NCI-H2029 (cell line): Measurements from ENCODE around the gene CELF6.
A peak's percentile ranks its signal among the peaks of the same experiment; 100 is the strongest.

Experiments used
- DNase-seq: peaks from one replicate; lab custom pipeline; 2025; lab: John Stamatoyannopoulos, UW

Gene CELF6

DNA sequence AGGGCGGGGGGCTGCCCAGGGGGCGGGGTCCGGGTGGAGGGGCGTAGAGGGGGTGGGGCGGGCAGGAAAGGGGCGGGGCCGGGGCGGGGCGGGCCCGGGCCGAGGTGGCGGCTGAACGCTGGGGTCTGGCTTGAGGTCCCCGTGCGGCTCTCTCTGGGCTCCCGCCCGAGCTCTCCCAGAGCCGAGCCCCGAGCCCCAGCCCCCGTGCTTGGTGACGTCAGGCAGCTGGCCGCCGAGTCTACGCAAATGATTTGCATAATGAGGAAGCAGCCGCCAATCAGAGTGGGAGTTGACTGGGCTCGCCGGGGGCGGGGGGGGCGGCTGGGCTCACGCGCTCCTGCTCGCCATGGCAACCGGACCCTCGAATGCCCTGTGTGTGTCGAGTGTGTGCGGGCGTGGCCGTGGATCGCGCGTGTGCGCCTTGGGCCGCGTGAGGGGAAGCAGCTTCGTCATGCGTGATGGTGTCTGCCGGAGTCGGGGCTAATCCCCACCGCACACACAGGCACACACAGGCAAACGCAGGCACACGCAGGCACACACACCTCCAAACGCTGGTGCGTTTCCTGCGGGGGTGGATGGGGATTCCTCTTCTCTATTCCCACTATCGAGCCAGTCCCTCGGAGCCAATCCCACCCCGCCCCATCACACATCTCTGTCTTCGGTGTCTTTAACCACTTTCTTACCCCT is at the start of gene CELF6:
CELF6 (minus strand) TSS at position 173 of the 687 bp plus-strand sequence. CDS start 283 bp downstream, outside the sequence.
- DNase-seq = peak; percentile 83

DNA sequence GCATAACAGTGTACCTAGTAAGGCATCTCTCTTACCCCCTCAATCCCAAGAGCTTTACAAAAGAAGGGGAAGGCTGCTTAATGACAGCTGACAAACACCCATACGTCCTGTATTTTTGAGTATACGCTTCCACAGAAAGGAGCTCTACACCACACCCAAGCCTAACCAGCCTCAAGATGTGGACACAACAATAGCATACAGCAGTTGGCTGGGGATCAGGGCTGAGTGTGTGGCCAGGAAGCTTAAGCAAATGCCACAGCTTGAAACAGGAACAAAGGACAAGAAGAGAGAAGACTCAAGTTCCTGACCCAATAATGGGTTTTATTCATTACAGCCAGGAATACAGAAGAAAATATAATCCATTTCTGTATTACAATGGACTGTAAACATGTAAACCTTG is 48.9 kb upstream of the CELF6 start:
- no peak for DNase-seq

DNA sequence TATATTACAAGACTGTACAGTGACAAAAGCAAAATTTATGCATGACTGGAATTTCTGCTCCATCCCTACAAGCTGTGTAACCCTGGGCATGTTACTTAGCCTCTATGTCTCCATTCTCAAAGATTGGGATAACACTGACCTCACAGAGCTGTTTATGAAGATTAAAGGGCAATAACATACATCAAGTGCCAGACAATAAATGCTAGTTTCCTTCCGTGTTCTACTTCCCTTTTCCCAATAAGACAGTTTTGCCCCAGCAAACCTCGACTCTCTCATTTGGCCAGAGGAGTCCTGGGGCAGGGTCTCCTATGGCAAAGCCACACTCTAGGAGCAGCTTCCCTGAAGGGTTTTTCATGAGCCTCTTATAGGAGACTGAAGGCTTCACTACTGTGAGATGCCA is 48.4 kb upstream of the CELF6 start:
- no peak for DNase-seq

DNA sequence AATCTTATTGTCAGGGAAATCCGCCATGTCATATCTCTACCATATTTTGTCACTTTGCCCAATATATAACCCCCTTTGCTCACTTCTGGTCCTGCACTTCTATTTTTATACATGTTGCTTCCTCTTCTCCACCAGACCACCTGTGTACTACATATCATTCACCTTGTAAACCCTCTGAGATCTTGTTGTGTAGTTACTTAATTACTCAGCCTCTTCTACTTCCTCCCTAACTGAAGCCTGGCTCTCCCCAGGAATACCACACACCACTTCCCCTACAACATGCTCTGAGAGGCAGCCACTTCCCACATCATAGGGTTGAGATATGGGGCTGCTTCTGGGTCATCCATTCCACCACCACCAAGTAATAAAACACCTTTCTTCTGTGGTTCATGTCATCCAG is 45.9 kb upstream of the CELF6 start:
- DNase-seq = no peak

DNA sequence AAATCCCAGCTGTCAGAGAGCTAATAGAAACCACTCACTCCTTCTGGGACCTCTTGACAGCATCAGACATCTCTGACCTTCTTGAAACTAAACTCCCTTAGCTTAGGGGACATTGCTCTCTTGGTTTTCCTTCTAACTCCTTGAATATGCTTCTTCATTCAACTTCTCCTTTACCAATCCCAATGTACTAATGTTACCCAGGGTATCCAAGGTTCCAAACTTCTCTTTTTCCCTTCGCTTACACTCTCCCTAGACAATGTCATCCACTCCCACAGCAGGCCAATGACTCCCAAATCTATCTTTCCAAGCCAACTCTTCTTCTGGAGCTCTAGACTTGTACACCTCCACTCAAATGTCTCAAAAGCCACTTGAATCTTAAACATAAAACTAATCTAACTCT is 41.2 kb upstream of the CELF6 start:
- DNase-seq = no peak

DNA sequence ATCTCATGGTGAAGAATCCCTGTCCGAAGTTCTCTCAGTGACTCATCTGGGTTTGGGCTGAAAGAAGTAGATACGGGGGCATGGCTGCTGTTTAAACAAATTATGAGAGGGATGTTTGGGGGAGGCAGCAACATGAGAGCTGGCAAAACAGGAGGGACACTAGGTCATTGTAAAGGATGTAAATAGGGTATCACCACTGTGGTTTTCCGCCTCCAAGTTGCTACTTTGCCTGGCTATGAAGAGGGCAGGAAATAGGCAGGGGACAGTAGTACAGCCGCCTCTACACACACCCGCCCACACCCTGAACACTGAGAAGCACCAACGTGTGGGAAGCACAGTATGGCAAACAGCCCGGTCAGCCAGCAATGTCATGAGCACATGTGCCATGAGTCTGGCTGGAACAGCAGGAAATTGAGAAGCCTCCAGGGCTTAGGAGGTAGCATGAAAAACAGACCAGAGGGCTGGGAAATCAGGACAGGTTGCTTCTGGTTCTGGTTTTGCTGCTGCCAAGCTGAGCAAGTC is 38.8 kb upstream of the CELF6 start:
- no peak for DNase-seq

DNA sequence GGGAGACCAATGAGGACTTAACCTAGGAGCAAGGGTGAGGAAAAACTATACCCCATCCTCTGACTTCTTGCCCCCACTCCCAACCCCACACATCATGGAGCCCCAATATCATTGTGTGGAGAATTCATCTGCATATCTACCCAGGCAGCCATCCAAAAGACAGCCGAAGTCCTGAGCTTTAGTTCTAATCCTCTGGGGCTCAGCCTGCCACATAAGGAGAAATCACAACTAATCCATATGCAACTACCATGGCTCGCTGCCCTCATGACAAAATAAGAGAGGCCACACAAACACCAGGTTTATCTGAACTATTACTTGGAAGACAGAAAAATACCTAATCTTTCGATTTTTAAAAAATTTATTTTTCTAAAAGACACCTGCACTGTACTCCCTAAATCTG is 38.2 kb upstream of the CELF6 start:
- DNase-seq = no peak

DNA sequence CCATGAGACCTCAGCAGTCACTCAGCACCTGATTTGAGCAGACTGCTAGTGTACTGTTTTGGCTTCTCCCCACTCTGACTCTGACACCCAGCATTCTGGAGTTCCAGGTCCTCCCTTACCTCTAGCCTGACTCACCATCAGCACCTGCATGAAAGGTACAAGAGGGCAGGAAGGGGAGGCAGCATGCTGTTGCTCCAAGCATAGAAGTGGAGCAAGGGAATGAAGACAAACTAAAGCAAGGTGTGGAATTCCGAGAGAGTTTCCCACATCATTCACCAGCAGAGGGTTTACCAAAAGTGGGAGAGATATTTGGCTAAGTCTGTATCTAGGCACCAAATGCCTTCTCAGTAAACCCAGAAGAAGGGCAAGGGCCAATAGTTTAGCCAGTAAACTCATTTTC is 34.5 kb upstream of the CELF6 start:
- no peak for DNase-seq

DNA sequence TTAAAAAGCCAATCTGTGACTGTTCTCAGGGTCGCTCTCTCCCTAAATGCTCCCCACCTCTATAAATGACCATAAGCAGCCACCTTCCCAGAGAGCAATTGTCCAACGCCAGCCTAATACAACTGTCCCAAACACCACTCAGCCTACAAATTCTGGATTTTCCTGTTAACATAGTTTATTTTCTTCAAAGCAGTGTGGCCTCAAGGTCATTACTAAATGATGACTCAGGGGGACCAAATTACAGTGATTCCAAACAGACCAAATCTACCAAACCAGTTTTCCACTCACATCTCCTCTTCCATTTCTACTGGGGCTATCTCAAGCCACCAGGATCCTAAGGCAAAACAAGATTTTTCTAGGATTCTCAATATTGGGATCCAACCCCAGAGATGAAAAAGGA is 33.3 kb upstream of the CELF6 start:
- DNase-seq = no peak

DNA sequence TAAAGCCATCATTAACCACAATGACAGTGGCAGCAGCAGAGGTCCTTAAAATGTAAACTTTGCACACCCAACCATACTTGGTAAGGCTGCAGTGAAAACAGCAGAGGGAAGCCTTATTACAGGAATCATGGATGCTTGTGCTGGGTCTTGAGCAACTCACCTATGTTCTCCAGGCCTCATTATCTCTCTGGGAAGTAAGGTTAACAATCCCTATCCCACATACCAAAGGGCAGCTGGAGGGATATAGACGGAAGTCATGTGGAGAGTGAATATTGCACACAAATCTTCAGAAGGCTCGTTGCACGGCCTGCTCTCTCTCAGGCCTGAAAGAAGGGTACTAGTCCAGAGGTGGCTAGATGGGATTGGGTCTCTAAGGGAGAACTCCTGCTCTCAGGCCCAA is 25.8 kb upstream of the CELF6 start:
- no peak for DNase-seq

DNA sequence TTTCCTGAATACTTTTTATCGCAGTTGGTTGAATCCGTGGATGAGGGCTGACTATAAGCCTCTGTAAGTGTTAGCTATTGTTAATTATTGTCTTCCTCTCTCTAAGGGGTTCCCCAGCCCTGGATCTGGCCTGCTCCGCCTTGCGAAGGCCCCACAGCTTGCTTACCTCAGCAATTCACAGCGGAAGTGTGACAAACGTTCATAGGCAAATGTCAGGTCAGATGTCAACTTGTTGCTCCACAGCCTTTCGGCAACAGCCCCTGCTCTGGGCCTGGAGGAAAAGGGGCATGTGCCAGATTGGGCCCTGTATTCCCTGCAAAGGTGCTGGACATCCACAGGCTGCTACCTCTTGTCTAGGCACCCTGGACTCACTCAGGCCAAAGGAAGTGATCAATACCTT is 25.3 kb upstream of the CELF6 start:
- no peak for DNase-seq

DNA sequence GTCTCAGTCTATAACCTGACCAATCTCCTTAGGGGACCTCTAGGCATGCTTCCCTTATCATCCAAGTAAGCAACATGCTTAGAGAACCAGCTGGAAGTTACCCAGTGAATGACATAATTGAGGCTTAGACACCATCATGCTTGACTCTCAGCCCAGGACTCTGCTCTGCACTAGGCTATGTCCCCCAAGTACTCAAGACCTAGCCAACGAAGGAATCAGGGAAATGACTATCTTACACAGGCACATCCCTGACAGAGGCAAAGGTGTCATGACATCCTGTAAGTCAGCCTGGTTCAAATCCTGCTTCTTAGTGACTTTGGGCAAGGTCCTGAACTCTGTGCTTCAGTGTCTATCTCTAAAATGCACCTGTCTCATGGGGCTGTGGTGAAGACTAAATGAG is 24.6 kb upstream of the CELF6 start:
- DNase-seq = no peak

DNA sequence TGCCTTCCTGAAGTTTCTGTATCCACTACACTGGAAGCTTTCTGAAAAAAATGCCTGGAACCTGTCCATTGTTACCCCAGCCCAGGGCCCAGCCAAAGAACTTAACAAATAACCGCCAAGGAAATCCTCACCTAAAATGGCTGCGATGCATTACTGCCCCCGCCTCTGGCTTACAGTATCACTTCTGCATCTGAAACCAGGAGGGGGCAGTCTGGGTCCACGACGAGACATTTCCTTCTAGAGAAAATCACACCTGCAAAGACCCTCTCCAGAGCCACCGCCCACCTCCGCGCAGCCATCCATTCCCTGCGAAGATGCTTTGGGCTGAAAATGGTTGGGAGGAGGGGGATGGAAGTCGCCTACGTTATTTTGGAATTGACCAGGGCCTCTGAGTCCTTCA is 22.4 kb upstream of the CELF6 start:
- no peak for DNase-seq

DNA sequence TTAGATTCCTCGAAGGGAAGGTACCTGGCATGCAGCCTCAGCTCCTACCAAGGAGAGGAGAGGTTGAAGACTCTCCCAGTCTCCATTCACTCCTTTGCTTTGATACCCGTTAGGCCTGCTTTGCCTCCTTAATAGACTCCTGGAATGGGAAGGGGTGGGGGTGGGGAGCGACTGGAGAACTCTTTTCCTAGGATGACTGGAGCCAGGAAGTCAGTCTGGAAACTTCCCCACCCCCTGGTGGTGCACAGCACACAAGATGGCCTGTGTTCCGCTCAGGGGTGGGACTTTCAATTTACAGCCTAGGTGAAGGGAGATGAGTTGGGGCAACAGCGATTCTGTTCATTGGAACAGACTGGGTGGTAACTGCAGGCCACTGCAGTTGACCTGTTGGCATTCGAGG is 21.4 kb upstream of the CELF6 start:
- DNase-seq = no peak

DNA sequence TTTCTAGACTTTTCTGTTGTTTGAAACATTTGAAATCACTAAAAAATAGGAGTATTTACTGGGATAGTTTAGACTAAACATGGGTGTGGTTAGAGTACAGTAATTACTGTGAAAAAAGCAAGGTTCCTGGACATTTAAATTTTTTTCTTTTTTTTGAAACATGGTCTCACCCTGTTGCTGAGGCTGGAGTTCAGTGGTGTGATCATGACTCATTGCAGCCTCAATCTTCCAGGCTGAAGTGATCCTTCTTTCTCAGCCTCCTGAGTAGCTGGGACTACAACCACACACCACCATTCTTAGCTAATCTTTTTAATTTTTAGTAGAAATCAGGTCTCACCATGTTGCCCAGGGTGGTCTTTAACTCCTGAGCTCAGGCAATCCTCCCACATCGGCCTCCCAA is 20.4 kb upstream of the CELF6 start:
- no peak for DNase-seq

DNA sequence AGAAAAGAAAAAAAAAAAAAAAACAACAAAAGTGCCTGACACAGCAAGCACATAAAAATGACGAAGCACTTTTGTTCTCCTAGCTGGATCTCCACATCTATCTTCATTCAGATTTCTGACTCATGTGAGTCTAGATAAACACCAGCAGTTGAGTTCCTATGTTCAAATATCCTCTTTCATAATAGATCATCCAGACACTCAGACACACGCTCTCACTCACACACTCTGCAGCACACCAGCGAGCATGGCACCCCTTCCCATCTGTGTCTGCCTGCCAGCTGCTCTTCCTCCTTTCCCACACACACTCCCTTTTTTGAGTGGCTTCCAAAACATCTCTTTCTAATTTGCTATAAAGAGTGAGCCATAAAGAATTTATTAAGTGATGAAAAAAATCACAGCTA is 19.8 kb upstream of the CELF6 start:
- peak; percentile 11 for DNase-seq

DNA sequence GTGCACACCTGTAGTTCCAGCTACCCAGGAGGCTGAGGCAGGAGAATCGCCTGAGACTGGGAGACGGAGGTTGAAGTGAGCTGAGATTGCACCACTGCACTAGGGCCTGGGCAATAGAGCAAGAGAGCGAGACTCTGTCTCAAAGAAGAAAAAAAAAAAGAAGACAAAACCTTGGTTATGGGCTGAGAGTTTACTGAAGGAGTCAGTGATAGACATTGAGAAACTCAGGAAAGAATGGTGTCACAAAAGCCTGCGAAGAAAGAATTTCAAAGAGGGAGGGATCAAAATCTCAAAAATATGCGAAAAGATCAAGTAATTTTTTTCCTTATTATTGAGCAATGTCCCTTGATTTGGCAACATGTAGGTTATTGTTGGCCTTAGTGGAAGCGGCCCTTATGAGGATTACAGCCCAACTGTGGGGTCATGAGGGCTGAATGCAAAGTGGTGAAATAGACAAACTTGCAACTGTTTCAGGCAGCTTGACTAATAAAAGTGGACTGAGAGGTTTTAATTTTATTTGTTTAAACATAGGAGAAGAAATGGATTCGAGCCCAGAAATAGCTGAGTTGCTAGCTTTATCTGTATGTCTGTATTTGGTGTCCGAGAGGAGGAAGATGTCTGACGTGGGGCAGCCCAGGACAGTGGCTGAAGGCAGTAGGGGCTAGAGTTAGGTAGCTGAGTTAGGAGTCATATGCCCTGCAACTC is 18.8 kb upstream of the CELF6 start:
- no peak for DNase-seq

DNA sequence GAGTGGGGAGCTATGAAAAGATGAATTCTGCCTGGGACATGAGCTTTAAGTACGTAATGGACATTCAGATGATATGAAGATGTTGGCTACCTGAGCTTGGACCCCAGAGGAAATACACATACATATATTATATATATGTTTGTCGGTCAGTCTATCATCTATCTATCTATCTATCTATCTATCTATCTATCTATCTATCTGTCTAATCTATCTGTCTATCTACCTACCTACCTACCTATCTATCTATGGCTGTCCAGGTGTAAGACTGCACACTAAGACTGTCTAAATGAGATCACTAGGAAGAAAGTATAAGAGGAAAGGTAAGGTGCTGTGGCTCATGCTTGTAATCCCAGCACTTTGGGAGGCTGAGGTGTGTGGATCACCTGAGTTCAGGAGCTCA is 18.2 kb upstream of the CELF6 start:
- no peak for DNase-seq

DNA sequence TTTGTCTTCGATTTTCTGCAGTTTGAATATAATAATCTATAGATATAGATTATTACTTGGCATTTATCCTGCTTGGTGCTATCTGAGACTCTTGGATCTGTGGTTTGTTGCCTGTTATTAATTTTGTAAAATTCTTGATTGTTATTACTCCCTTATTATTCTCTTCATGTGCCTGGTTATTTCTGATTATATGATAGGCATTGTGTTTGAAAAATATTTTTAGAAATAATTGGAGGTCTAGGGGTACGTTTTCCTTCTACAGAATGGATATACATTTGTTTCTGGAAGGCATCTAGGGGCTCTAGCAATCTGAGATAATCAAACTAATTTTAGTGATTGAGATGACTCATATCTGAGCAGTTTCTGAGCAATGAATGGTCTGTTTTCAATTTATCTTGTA is 14.9 kb upstream of the CELF6 start:
- DNase-seq = no peak

DNA sequence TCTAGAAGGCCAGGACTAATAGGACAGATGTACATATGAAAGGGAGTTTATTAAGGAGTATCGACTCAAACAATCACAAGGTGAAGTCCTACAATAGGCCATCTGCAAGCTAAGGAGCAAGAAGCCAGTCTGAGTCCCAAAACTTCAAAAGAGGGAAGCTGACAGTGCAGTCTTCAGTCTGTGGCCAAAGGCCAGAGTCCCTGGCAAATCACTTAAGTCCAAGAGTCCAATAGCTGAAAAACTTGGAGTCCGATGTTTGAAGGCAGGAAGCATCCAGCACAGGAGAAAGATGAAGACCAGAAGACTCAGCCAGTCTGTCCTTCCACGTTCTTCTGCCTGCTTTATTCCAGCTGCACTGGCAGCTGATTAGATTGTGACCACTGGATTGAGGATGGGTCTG is 11.1 kb upstream of the CELF6 start:
- DNase-seq = no peak

DNA sequence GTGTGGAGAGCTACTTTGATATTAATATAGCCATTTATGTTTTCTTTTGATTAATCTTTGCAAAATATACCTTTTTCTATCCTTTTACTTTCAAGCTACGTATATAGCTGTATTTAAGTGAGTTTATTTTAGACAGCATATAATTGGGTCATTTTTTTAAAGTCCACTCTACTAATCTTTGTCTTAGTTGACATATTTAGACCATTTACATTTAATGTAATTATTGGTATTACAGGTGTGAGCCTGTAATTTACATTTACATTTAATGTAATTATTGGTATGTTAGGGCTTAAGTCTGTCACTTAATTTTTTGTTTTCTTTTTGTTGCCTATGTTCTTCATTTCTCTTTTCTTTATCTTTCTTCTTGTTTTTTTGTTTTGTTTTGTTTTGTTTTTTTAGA is 3.8 kb upstream of the CELF6 start:
- DNase-seq = no peak

DNA sequence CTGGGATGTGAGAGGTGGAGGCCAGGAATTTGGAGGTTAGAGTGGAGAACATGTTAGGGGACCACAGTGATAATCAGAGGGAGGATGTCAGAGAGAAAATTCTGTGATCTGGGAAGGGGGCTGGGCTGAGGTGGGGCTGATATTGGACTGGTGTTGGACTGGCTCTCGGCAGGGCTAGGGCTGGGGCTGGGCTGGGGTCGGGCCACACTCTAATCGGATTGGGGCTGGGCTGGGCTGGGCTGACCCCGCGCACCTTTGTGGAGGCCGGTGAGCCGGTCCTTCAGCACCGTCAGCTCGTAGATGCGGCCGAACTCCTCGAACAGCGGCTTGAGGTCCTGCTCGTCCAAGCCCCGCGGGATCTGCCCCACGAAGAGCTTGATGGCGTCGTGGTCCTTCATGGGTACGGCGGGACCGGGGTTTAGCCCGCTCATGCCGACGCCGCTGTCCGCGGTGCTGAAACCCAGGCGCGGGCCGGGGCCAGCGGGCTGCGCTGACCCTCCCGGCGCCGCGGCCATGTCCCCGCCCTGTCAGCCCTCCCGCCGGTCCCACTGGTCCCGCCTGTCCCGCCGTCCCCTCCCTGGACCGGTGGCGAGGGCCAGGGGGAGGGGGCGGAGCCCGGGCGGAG is 485 bp downstream of the CELF6 start:
- no peak for DNase-seq

DNA sequence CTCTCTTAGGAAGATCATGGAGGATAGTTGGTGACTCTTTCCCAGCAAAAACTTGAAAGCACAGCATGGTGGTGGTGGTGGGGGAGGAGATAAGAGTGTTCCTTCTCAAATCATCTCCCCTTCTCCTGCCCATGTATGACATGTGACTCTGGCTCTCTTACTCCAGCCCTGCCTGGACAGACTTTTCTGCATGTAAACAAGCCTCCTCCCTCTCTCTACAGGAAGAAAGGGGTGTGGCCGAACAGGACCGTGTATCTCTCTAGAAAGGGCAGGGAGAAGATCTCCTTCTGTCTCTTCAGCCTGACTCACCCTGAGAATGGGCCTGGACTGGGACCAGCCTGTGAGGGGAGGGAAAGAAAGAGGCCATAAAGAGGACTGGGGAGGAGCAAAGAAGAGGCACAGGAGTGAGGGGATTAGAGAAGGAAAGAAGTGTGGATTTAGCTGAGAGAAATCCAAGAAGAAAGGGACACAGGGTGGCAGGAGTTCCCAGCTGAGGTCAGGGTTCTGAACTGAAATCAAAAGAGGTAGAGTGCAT is 1.5 kb downstream of the CELF6 start:
- DNase-seq = no peak
